Stimulated activated CD4-positive, alpha-beta T cell treated with anti-CD3 and anti-CD28 coated beads, Interleukin-1b, Interleukin-23, amount 100 ng/mL, for 48 hours (primary cell): ENCODE data around the gene TNNT2.

Experiments
- DNase-seq: peaks from one replicate; pipeline ENCODE4 v3.0.0-alpha.2; 2020

Gene TNNT2

GRCh38 chr1:201354151-201354900 lies 23.2 kb downstream of the TNNT2 start:
- no peak for DNase-seq

- no peak for DNase-seq
Observed at GRCh38 chr1:201353186-201353940, 24.1 kb downstream of the TNNT2 start.

DNA sequence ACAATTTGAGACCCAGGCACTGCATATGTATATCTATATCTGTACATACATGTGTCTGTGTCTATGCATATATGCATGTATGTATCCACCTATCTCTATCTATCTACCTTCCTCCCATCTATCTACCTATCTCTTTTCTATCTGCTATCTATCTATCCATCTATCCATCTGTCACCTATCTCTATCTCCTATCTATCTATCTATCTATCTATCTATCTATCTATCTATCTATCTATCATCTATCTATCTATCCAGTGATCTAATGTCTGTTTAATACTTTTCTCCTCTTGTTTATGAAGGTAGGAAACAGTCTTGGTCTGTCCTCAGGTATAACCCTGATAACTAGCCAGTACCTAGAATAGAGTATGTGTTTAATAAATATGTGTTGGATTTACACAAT lies 25.9 kb downstream of the TNNT2 start:
- DNase-seq = no peak

GRCh38 chr1:201350884-201351283 lies 26.6 kb downstream of the TNNT2 start:
- no peak for DNase-seq

- DNase-seq = no peak
Observed at GRCh38 chr1:201350361-201350725, 27.1 kb downstream of the TNNT2 start.

DNA sequence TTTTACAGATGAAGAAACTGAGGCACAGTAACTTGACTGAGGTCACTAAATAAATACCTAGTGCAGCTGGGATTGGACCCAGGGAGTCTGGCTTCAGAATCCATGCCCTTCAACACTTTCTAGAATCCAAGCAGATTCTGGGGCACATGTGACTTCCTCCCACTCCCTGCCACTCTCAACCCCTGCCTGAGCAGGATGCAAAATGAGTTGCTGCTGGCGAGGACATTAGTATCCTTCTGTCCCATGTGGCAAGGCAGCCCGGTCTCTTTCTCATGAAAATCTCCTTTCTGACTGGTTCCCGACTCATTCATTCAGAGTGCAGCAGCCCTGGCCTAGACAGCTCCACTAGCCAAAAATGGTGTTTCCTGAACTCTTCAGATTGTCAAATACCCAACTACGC lies 28.4 kb downstream of the TNNT2 start:
- no peak for DNase-seq

DNA sequence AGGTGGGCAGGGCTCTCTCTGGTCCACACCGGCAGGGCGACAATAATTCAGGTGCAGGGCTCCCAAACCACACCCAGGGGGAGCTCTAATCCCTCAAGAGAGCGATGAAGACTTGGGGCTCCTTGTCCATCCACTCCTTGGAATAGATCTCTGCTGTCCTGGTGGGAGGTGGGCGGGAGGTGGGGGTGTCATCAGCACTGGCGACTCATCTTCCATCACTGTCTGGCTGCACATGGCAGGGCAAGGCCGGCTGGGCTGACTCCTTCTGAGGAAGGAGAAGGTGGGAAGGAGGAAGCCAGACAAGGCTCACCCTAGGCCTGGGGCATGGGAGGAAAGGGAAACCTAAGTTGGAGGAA lies 29.3 kb downstream of the TNNT2 start:
- DNase-seq = peak; percentile 25

GRCh38 chr1:201347498-201348210 lies 29.8 kb downstream of the TNNT2 start:
- no peak for DNase-seq

- no peak for DNase-seq
Observed at GRCh38 chr1:201346987-201347386, 30.5 kb downstream of the TNNT2 start.

- DNase-seq = no peak
Observed at GRCh38 chr1:201346337-201346939, 31.0 kb downstream of the TNNT2 start.

- no peak for DNase-seq
Observed at GRCh38 chr1:201345081-201345355, 32.5 kb downstream of the TNNT2 start.

GRCh38 chr1:201344206-201345080 lies 33.0 kb downstream of the TNNT2 start:
- no peak for DNase-seq

GRCh38 chr1:201341377-201341776 lies 36.1 kb downstream of the TNNT2 start:
- DNase-seq = no peak

DNA sequence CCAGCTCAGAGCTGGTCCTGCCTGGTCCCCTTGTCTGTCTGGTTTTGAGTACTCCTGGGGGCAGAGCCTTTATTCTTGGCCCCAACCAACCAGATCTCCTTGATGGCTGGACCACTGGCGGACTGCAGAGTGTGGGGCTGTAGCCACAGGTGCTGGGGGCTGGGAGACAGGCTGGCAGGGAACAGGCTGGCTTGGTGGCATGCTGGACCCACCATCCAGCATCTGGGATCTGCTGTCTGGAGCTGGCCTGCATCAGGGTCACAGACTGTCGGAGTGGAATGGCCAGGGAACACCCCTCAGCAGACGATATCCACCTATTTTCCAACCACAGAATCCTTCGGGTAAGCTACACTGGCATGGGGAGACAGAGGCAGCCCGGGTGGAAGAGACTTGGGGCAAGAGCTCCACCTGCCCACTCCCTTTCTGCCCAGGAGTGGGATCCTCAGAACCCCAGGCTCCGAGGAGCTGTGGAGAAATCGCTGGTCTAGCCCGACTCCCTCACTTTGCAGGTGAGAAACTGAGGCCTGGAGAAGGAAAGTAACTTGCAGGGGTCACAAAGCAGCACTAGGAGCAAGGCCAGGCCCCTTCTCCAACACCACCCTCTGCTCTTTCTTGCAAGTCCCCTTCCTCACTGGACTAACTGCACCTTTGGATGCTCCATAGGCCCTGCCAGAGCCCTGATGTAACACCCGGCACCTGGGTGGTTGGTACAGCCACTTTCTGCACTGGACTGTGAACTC lies 40.6 kb downstream of the TNNT2 start:
- DNase-seq = no peak

- no peak for DNase-seq
Observed at GRCh38 chr1:201335901-201336300, 41.6 kb downstream of the TNNT2 start.

- no peak for DNase-seq
Observed at GRCh38 chr1:201335174-201335870, 42.2 kb downstream of the TNNT2 start.

DNA sequence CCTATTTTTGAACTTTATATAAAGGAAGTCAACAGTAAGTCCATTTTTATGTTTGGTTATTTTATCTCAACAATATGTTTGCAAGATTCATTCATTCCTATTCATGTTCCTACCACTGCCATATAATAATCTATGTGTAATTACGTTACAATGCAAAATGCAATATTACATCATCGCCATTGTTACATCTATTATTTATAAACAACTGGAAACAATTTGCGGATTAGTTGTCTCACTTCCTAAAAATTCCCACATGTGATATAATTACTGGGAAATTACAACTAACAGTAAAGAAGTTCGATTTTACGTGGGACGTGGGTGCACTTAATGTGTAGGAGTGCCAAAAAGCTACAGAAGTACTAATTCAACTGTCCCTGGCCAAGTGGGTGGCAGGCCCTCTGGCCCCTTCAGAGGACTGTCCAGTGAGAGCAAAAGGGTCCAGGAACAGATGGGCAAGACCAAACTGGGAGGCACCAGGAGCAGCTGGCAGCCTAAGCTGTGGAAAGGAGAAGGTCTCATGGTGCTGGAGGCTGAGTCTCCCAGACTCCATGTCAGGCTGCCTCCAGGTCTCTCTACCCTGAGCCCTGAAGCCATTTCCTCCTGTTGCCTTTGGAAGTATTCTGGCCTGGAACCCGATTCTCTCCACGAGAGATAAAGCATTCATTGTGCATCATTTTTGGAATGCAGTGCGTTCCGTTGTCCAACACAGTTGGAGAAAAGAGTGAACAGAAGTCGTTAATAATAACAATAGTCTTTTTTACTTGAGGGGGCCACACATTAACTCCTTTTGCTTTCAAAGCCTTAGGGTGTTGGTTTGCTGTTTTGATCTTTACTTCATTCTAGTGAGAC lies 42.9 kb downstream of the TNNT2 start:
- DNase-seq = no peak

- no peak for DNase-seq
Observed at GRCh38 chr1:201332616-201333335, 44.7 kb downstream of the TNNT2 start.

DNA sequence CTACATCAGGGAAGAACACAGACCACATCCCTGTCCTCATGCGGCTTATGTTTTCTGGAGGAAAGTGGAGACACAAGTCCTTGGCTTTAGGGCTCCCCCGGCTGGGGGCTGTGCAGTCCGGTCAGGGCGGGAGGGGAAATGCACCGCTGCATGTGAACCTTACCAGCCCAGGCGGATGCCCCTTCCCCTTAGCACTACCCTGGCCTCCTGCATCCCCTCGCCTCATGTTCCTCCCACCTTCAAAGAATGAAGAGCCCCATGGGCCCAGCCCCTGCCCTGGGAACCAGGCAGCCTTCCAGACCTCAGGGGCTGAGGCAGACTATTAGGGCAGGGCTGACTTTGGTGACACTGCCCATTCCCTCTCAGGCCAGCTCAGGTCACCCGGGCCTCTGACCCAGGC lies 45.5 kb downstream of the TNNT2 start:
- no peak for DNase-seq

DNA sequence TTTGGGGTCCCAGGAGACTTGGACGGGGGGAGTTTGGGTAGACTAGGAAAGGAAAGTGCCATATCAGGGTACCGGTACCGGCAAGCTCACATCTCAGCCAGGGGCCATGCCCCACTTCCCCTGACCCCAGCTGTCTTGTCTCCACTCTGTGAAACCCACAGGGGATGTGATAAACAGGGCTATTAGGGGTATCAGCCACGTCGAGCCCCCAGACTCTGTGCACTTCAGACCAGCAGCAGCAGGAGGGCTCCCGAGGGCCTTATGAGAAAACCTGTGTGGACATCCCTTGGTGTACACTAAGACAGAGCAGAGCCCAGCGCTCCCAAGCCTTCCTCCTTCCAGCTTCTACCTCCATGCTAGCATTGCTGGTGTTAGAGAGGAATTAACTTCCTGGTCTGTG lies 46.3 kb downstream of the TNNT2 start:
- DNase-seq = no peak
